ENCODE results near the gene FER.

FER gene

DNA sequence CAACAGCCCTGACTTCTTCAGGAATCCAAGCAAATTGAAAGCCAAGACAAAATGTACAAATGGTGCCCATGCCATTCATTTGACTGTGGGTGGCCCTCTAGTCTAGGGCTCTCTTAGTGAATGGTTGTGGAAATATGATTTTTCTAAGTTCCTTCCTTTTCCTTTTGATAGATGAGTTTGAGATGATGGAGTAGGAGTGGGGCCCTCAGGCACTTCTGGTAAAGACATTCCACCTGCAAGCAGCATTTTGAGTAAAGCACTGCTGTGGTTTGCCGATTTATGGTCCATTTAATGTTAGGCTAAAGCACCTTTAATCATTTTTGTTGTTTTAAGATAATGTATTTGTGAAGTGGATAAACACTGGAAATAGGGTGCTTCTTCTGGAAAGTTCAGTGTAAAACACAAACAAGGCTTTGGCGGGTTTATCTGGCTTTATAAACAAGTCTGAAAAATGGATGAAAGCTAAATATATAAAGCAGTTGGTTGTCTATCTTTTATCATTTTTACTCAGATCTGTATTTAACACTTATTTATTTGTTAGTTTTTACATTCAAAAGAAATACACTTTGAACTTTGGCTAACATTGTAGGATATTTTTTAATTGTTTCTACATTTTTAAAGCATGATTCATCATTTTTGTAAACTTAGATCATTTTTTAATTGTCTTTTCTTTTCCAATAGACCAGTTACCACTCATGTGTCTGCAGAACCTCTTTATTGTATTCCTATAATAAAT, 448.6 kb downstream of the FER start:
- H3K36me3 ChIP-seq (replicated peaks), result no peaks in the 10 kb centered on the region
- no peak overlapping the region for H3K27ac ChIP-seq
- H3K4me3 ChIP-seq (ENCODE audit: low read depth, low read length), result no peak overlapping the region
- in situ Hi-C loops (cut with HindIII; ENCODE audit: low pct_ligation_motif_present, low sequenced_read_pairs), result no loop called here
- TF ChIP-seq, protein P1, sequence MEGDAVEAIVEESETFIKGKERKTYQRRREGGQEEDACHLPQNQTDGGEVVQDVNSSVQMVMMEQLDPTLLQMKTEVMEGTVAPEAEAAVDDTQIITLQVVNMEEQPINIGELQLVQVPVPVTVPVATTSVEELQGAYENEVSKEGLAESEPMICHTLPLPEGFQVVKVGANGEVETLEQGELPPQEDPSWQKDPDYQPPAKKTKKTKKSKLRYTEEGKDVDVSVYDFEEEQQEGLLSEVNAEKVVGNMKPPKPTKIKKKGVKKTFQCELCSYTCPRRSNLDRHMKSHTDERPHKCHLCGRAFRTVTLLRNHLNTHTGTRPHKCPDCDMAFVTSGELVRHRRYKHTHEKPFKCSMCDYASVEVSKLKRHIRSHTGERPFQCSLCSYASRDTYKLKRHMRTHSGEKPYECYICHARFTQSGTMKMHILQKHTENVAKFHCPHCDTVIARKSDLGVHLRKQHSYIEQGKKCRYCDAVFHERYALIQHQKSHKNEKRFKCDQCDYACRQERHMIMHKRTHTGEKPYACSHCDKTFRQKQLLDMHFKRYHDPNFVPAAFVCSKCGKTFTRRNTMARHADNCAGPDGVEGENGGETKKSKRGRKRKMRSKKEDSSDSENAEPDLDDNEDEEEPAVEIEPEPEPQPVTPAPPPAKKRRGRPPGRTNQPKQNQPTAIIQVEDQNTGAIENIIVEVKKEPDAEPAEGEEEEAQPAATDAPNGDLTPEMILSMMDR (IDR thresholded peaks at IDR 0.05; ENCODE audit: low read depth, low read length, missing control alignments), result no peak
- no peak for DNase-seq
- no peaks in the 10 kb centered on the region for H3K27me3 ChIP-seq (replicated peaks)

- TF ChIP-seq, protein P1 (IDR thresholded peaks at IDR 0.05; ENCODE audit: low read depth, low read length, missing control alignments), result no peak
- no peak for DNase-seq
- in situ Hi-C loops (cut with HindIII; ENCODE audit: low pct_ligation_motif_present, low sequenced_read_pairs), result no loop called here
These were observed 449.1 kb downstream of the FER start for GRCh38 chr5:109196823-109197160.

DNA sequence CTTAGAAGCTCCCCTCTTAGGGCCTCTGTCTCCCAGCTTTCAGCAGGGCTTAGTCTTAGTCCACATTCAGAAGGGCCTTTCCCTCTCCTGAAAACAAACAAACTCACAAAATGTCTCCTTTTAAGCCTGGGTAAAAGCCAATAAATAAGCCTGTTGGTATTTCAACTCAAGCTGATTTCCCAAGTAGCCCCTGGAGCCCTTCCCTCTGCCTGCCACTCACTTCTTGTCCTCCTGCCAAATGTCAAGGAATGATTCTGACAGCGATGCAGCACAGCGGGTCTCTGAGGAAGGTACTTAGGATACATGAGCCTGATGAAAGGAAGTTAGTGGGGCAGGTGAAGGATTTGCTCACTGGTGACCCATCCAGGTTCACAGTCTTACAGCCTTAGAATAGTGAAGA, 451.6 kb downstream of the FER start:
- in situ Hi-C loops (cut with HindIII; ENCODE audit: low pct_ligation_motif_present, low sequenced_read_pairs), result no loop called here
- Histone ChIP-seq H3K4me3 (ENCODE audit: low read depth, low read length) (no peak overlapping the region), H3K27ac (no peak overlapping the region), H3K36me3 (replicated peaks) (no peaks in the 10 kb centered on the region), H3K27me3 (replicated peaks) (no peaks in the 10 kb centered on the region)
- TF ChIP-seq, protein P1 (IDR thresholded peaks at IDR 0.05; ENCODE audit: low read depth, low read length, missing control alignments), result no peak
- DNase-seq, result no peak

More at GRCh38 chr5:109196823-109197160, 449.1 kb downstream of the FER start:
- Histone ChIP-seq H3K27ac (no peak overlapping the region), H3K36me3 (replicated peaks) (no peaks in the 10 kb centered on the region), H3K27me3 (replicated peaks) (no peaks in the 10 kb centered on the region), H3K4me3 (ENCODE audit: low read depth, low read length) (no peak overlapping the region)

DNA sequence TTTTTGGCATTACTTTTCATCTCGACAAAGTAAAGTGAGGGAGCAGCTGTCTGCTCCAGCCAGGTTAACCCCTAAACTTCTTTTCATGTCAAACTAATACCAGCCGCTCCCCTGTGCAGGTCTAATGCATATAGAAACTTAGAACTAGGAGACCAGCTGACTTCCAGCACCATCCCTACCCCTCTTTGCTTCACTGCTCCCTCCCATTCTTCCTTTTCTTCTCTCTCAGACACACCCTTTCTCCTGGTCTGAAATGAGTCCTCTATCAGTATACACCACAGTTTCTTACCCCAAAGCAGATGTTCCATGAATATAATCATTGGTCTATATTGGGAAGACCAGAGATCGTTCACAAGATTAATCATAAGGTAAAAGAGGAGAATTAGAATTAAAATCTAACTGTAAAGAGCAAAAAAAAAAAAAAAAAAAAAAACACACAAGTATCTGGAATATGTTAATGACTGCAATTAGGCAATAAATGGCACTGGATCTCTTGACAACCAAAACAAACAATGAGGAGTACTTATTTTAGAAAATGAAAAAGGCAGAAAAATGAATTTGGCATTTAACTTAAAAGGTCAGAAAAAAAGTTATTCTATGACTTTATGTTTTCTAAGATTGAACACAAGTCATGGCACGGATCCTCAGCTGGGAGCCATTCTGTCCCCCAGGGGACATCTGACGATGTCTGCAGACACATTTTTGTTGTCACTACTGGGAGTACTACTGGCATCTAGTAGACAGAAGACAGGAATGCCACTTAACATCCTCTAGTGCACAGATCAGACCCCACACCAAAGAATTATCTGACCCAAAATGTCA, 452.3 kb downstream of the FER start:
- DNase-seq, result no peak
- Histone ChIP-seq H3K4me3 (ENCODE audit: low read depth, low read length) (no peak overlapping the region), H3K27me3 (replicated peaks) (no peaks in the 10 kb centered on the region), H3K36me3 (replicated peaks) (no peaks in the 10 kb centered on the region), H3K27ac (no peak overlapping the region)
- TF ChIP-seq, protein P1 (IDR thresholded peaks at IDR 0.05; ENCODE audit: low read depth, low read length, missing control alignments), result no peak
- in situ Hi-C loops (cut with HindIII; ENCODE audit: low pct_ligation_motif_present, low sequenced_read_pairs), result no loop called here

- TF ChIP-seq, protein P1 (IDR thresholded peaks at IDR 0.05; ENCODE audit: low read depth, low read length, missing control alignments), result no peak
- Histone ChIP-seq H3K4me3 (ENCODE audit: low read depth, low read length) (no peak overlapping the region), H3K36me3 (replicated peaks) (no peaks in the 10 kb centered on the region), H3K27me3 (replicated peaks) (no peaks in the 10 kb centered on the region), H3K27ac (no peak overlapping the region)
- in situ Hi-C loops (cut with HindIII; ENCODE audit: low pct_ligation_motif_present, low sequenced_read_pairs), result no loop called here
- DNase-seq, result no peak
These were observed 467.3 kb downstream of the FER start for GRCh38 chr5:109215040-109215439.

All from brain microvascular endothelial cell (primary cell).